ENCODE measurements around the gene RASGRP1. TPM values are rescaled to one million over a fixed set of nuclear protein-coding genes. Genes with fewer than 3 reads are reported as not detected.

RASGRP1 gene
- total RNA-seq, 1 donor from 2014 or later = 11.0 TPM

- no peak for FAIRE-seq
- DNase-seq (ENCODE audit: low spot score in 2 of 2) = no peak
These were observed 12.2 kb upstream of the RASGRP1 start for GRCh38 chr15:38576837-38577236.

- DNase-seq (ENCODE audit: low spot score in 2 of 2) (no peak), FAIRE-seq (no peak)
These were observed 11.6 kb upstream of the RASGRP1 start for GRCh38 chr15:38576261-38576660.

GRCh38 chr15:38565287-38565670 is 665 bp upstream of the RASGRP1 start:
- FAIRE-seq (no peak), DNase-seq (ENCODE audit: low spot score in 2 of 2) (no peak)

GRCh38 chr15:38563723-38564519 is 693 bp downstream of the RASGRP1 start:
- no peak for FAIRE-seq

GRCh38 chr15:38562278-38562677 is 2.3 kb downstream of the RASGRP1 start:
- FAIRE-seq (no peak), DNase-seq (ENCODE audit: low spot score in 2 of 2) (no peak)

More at GRCh38 chr15:38563723-38564519, 693 bp downstream of the RASGRP1 start:
- DNase-seq (ENCODE audit: low spot score in 2 of 2) = peak; percentile 73

GRCh38 chr15:38560456-38560926 is 4.1 kb downstream of the RASGRP1 start:
- DNase-seq (ENCODE audit: low spot score in 2 of 2) = no peak
- FAIRE-seq = no peak

GRCh38 chr15:38559636-38560307 is 4.8 kb downstream of the RASGRP1 start:
- DNase-seq (ENCODE audit: low spot score in 2 of 2) = no peak
- FAIRE-seq = no peak

GRCh38 chr15:38559131-38559530 is 5.5 kb downstream of the RASGRP1 start:
- no peak for FAIRE-seq
- no peak for DNase-seq (ENCODE audit: low spot score in 2 of 2)

- no peak for DNase-seq (ENCODE audit: low spot score in 2 of 2)
- FAIRE-seq = no peak
These were observed 6.1 kb downstream of the RASGRP1 start for GRCh38 chr15:38558372-38559059.

- FAIRE-seq (no peak), DNase-seq (ENCODE audit: low spot score in 2 of 2) (no peak)
These were observed 6.7 kb downstream of the RASGRP1 start for GRCh38 chr15:38557921-38558320.

- FAIRE-seq (no peak), DNase-seq (ENCODE audit: low spot score in 2 of 2) (no peak)
These were observed 8.8 kb downstream of the RASGRP1 start for GRCh38 chr15:38555686-38556334.

GRCh38 chr15:38554354-38554753 is 10.3 kb downstream of the RASGRP1 start:
- DNase-seq (ENCODE audit: low spot score in 2 of 2) (no peak), FAIRE-seq (no peak)

GRCh38 chr15:38553071-38553470 is 11.5 kb downstream of the RASGRP1 start:
- no peak for DNase-seq (ENCODE audit: low spot score in 2 of 2)
- no peak for FAIRE-seq

- DNase-seq (ENCODE audit: low spot score in 2 of 2) (no peak), FAIRE-seq (no peak)
These were observed 12.6 kb downstream of the RASGRP1 start for GRCh38 chr15:38551720-38552648.

GRCh38 chr15:38549222-38549621 is 15.4 kb downstream of the RASGRP1 start:
- FAIRE-seq = no peak
- DNase-seq (ENCODE audit: low spot score in 2 of 2) = no peak

GRCh38 chr15:38547255-38547997 is 17.2 kb downstream of the RASGRP1 start:
- DNase-seq (ENCODE audit: low spot score in 2 of 2) (no peak), FAIRE-seq (no peak)

- DNase-seq (ENCODE audit: low spot score in 2 of 2) (no peak), FAIRE-seq (no peak)
These were observed 19.4 kb downstream of the RASGRP1 start for GRCh38 chr15:38545179-38545578.

GRCh38 chr15:38541026-38541425 is 23.6 kb downstream of the RASGRP1 start:
- FAIRE-seq (no peak), DNase-seq (ENCODE audit: low spot score in 2 of 2) (no peak)

GRCh38 chr15:38540510-38540909 is 24.1 kb downstream of the RASGRP1 start:
- FAIRE-seq (no peak), DNase-seq (ENCODE audit: low spot score in 2 of 2) (no peak)

Data from frontal cortex (tissue), 4 donors.